SU-DHL-6 (cell line): ENCODE measurements around the gene RRP12.

ENCODE experiments used
- CTCF ChIP-seq: fragments of 200-600 bp; sonication (generic); IDR thresholded peaks from one replicate; pipeline ENCODE4 v1.5.1; 2017; ENCODE audit warnings: antibody characterized with exemption, mild to moderate bottlenecking, low read length, moderate library complexity; ENCODE audit not compliant: insufficient read depth, poor library complexity, severe bottlenecking
- EZH2phosphoT487 ChIP-seq: fragments of 200-600 bp; sonication (generic), shearing (Covaris generic); conservative IDR thresholded peaks from 2 replicates; pipeline ENCODE4 v1.6.1; 2018; ENCODE audit warnings: mild to moderate bottlenecking, antibody characterized with exemption, low read length, moderate library complexity, mixed read lengths

- no peak for TF ChIP-seq CTCF
- TF ChIP-seq EZH2phosphoT487 = no peak
Observed at GRCh38 chr10:97331153-97331703, 69.9 kb downstream of the RRP12 start.
